ENCODE measurements around the gene YAE1. TPM values are rescaled to one million over a fixed set of nuclear protein-coding genes. Genes with fewer than 3 reads are reported as not detected.
A peak's percentile ranks its signal among the peaks of the same experiment; 100 is the strongest.

The YAE1 gene
- total and polyA plus RNA-seq, 12 donors, result 11.1 to 77.2 (median 23.7) TPM

DNA sequence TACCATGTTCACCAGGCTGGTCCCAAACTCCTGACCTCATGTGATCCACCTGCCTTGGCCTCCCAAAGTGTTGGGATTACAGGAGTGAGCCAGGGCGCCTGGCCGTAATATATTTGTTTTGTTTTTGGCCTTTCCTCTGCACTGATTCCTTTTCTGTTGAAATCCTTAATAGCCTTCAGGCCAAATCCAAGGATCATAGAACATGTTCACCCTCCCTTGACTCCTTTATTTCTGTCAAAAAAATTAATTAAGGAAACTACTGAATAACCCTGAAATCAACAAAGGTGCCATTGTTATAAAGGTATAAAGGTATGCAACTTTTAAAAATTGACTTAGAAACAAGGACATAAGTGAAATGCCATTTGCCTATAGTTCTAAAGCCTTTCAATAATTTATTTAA, 41.7 kb downstream of the YAE1 start:
- H3K27ac ChIP-seq, result no peak overlapping the region
- WGBS, 4 donors, result 81 to 91% (median 86%) methylated on average over 2 of the region's 2 CpGs
- H3K36me3 ChIP-seq (replicated peaks in 1 of 2), result no peaks in the 10 kb centered on the region
- no peak for TF ChIP-seq POLR2A (IDR thresholded peaks at IDR 0.05)
- TF ChIP-seq, protein P1, sequence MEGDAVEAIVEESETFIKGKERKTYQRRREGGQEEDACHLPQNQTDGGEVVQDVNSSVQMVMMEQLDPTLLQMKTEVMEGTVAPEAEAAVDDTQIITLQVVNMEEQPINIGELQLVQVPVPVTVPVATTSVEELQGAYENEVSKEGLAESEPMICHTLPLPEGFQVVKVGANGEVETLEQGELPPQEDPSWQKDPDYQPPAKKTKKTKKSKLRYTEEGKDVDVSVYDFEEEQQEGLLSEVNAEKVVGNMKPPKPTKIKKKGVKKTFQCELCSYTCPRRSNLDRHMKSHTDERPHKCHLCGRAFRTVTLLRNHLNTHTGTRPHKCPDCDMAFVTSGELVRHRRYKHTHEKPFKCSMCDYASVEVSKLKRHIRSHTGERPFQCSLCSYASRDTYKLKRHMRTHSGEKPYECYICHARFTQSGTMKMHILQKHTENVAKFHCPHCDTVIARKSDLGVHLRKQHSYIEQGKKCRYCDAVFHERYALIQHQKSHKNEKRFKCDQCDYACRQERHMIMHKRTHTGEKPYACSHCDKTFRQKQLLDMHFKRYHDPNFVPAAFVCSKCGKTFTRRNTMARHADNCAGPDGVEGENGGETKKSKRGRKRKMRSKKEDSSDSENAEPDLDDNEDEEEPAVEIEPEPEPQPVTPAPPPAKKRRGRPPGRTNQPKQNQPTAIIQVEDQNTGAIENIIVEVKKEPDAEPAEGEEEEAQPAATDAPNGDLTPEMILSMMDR (IDR thresholded peaks at IDR 0.05), result no peak
- no peak for DNase-seq
- H3K4me3 ChIP-seq, result no peak overlapping the region
- H3K27me3 ChIP-seq, result no peaks in the 10 kb centered on the region
- no peaks in the 10 kb centered on the region for H3K4me1 ChIP-seq (replicated peaks in 1 of 2)
- intact Hi-C loops (cut with DNase I), result no loop called here
- no peaks in the 10 kb centered on the region for H3K9me3 ChIP-seq (replicated peaks in 1 of 3)

DNA sequence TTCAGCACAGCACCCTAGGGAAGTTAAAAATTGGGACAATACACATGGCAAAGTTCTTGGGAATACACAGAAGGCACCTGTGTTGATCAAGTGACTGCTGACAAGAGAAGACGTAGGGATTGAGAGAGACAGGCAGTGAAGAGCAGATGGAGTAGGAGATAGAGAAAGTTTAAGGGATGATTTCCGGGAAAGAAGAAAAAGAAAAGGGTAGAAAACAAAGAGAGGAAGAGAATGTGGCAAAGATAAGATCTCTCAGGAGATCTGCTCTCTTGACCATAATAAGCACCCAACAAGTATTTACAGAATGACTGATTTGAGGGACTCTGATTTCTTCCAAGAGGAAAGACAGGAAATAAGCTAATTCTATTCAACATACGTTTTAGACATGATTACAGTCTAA, 42.1 kb downstream of the YAE1 start:
- no peaks in the 10 kb centered on the region for H3K4me1 ChIP-seq (replicated peaks in 1 of 2)
- TF ChIP-seq, protein P1 (IDR thresholded peaks at IDR 0.05), result no peak
- TF ChIP-seq POLR2A (IDR thresholded peaks at IDR 0.05), result no peak
- no peaks in the 10 kb centered on the region for H3K36me3 ChIP-seq (replicated peaks in 1 of 2)
- intact Hi-C loops (cut with DNase I), result no loop called here
- DNase-seq, result no peak
- 54 to 70% (median 66%) methylated on average over 3 of the region's 3 CpGs for WGBS, 4 donors
- no peak overlapping the region for H3K4me3 ChIP-seq
- H3K27me3 ChIP-seq, result no peaks in the 10 kb centered on the region
- H3K27ac ChIP-seq, result no peak overlapping the region
- H3K9me3 ChIP-seq (replicated peaks in 1 of 3), result no peaks in the 10 kb centered on the region

DNA sequence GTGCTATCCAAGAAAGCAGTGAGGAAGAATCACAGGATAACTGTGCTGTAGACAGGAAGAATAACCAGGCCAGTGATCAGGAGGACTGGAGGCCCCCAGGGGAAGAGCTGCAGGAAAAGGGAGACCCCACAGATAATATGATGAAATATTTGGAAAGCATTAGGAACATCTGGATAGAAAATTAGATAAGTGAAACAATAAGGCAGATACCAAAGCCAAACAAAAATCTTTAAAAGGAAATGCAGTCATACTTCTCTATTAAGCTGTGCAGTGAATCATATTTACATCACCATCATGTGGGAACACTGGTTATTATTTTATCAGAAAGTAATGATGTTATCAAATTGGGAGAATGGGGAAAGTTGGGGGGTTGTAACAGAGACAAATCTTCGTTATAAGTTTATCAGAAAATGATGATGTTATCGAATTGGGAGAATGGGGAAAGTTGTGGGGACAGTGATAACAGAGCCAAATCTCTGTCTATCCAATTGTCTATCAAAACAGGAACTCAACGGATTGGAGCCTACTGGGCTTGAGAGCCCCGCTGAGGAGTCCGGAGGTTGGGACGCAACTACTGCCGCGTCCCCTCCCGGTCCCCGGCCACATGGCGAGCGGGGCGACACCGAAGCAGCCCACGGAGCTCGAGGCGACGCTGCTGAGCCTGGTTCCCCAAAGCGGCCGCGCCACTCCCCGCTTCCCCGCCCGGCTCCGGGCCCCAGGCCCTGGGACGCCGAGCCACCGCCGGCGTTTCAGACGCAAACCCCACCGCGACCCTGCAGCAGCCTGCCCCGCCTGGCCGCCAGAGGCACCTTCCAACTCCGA, 43.1 kb downstream of the YAE1 start:
- WGBS, 4 donors, result 17 to 23% (median 19%) methylated on average over 9 to 36 of the region's 36 CpGs
- intact Hi-C loops (cut with DNase I), result no loop called here
- H3K27ac ChIP-seq, result peak overlapping the region in 2 of 5 donors; percentile 4 to 10

DNA sequence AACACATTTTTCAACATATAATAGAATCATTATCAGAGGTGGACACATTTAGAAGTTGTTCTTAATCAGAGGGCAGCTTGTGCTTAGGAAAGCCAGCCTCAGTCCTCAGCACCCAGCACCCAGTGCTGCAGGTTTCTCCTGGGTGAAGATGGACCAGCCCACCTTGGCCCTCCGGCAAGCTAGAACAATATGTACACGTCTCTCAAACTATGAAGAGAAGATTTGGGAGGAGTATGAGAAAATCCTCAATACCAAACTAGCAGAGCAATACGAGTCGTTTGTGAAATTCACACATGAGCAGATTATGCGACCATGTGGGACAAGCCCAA, 43.7 kb downstream of the YAE1 start:
- no peaks in the 10 kb centered on the region for H3K4me1 ChIP-seq (replicated peaks in 1 of 2)
- WGBS, 4 donors, result 69 to 84% (median 82%) methylated on average over 4 to 5 of the region's 5 CpGs
- TF ChIP-seq, protein P1 (IDR thresholded peaks at IDR 0.05), result no peak
- no peak for TF ChIP-seq POLR2A (IDR thresholded peaks at IDR 0.05)
- peak overlapping the region in 1 of 5 donors; percentile 4 for H3K27ac ChIP-seq
- no peaks in the 10 kb centered on the region for H3K27me3 ChIP-seq
- no peaks in the 10 kb centered on the region for H3K36me3 ChIP-seq (replicated peaks in 1 of 2)
- intact Hi-C loops (cut with DNase I), result no loop called here
- DNase-seq, result no peak
- H3K9me3 ChIP-seq (replicated peaks in 1 of 3), result no peaks in the 10 kb centered on the region
- peak overlapping the region in 1 of 4 donors; percentile 47 for H3K4me3 ChIP-seq

More for the DNA sequence above, 43.1 kb downstream of the YAE1 start:
- Histone ChIP-seq H3K4me1 (replicated peaks in 1 of 2) (no peaks in the 10 kb centered on the region), H3K27me3 (no peaks in the 10 kb centered on the region), H3K4me3 (peak overlapping the region in 2 of 4 donors; percentile 8 to 47), H3K9me3 (replicated peaks in 1 of 3) (no peaks in the 10 kb centered on the region), H3K36me3 (replicated peaks in 1 of 2) (no peaks in the 10 kb centered on the region)
- TF ChIP-seq, protein P1 (IDR thresholded peaks at IDR 0.05), result no peak
- TF ChIP-seq POLR2A (IDR thresholded peaks at IDR 0.05), result no peak
- DNase-seq, result peak in 1 of 7 donors; percentile 7
